Suppressor macrophage treated with lipopolysaccharide for 4 hours (primary cell): ENCODE measurements around the gene NAA50.

Experiments
- DNase-seq: peaks from one replicate; pipeline ENCODE4 v3.0.0-alpha.2; 2020

The NAA50 gene

DNA sequence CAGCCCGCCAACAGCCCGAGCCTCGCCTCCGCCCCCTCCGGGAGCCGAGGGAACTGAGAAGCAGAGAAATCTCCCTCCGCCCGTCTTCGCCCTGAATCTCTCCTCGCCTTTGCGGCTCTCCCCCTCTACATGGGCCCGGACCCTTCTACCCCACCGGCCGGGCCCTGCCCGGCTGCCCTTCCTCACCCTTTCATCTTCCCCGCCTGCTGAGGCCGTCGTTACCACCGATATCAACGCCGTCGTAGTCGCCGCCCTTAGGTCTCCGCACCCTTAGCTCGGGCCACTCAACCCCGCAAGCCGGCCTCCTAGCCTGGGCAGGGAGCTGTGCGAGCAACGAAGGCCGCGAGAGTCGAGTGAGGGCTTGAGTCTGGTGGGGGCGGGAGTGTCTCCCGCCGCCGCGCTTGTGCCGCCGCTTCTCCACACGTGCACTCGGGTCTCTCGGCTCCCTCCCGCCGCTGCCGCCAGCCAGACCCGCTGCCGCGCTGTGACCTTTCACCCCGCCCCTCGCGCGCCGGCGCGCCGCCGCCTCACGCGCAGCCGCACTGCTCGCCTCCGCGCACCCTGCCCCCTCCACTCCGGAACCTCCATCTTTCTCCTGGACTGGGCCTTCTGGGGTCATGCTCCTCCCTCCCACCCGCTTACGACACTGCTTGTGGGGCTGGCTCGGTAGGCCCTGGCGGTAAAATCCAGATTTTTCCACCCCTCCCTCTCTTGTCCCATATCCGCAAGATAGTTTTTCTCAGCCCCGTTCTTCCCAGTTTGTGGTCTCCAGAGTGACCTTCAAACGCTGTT, at the start of gene NAA50:
Gene NAA50 (minus strand): TSS at position 494 of the 792 bp plus-strand sequence. CDS start 300 bp downstream, at position 194.
- peak; percentile 96 for DNase-seq

DNA sequence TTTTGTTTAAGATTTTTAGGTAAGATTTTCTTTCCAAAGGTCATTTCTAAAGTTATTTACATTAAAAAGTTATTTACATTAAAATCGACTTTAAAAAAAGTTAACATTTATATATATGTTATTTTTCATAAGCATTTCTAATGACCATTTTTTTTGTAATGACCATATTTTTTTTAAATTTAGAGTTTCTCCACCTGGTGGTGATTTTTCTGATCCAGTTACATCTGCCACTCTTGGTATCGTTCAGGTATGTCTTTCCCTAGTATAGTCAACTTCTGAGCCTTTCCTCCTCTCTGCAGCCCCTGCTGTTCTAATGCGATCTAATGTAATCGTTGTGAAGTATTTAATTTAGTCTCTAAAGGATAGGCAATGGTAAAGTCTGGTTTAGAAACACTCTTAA, 49.6 kb upstream of the NAA50 start:
- no peak for DNase-seq

DNA sequence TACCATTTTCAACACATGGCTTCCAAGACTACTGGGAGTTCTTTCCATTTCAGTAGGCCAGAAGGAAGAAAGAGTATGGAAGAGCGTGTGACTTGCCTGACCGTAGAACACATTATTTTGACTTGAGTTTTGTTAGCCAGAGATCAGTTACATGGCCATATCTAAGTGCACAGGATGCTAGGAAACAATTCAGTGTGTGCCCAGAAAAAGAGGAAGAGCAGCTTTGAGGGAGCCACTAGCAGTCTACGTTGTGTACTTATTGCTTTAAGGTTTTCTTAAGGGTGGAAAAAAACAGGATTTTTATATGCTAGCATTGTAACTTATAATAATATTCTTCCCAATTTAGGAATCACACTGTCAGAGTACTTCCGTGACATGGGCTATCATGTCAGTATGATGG, 48.5 kb upstream of the NAA50 start:
- DNase-seq = no peak

DNA sequence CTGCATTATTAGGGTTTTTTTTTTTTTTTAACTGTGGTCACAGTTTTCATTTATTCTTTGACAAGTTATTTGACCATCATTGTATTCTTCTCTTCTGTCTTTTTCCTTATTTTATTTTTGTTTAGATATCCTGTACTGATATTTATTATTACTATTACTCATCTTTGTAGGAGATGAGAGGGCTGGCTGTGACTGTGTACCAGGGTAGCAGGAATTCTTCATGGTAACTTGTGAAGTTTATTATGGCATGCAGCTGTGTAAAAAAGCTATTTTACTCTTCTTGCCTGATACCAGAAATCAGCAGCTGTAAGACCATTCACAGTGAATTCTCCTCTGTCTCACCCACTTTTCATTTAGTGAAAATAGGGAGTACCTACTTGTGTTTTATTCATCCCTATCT, 45.3 kb upstream of the NAA50 start:
- no peak for DNase-seq

DNA sequence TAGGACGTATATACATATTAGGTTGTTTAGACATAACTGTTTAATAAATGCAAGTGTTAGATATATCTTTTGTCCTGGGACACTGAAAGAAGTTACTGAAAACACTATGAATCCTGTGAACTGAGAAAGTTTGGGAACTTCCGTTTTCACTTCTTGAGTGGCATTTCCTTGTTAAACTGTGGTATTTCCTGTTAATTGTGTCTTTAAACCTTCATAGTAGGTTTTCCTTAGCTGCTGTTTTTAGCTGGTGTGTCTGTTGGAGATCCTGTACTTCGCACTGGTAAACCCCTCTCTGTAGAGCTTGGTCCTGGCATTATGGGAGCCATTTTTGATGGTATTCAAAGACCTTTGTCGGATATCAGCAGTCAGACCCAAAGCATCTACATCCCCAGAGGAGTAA, 37.9 kb upstream of the NAA50 start:
- peak; percentile 48 for DNase-seq

DNA sequence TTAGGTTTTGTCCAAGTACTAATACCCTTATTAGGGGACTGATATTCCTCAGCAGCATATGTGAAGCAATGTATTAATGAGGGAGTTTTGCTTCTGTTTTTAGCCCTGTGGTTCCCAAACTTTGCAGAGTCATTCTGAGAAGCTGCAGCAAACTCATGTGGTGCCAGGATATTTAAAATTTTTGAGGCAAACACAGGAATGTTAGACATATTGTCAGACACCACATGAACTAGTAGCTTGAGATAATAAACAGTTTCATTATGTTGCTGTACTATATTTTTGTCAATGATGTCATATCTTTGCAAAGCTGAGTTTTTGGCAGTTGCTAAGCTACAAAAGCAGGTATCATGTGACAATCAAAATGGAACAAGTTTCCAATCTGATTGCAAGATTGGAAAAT, 37.4 kb upstream of the NAA50 start:
- DNase-seq = peak; percentile 68

DNA sequence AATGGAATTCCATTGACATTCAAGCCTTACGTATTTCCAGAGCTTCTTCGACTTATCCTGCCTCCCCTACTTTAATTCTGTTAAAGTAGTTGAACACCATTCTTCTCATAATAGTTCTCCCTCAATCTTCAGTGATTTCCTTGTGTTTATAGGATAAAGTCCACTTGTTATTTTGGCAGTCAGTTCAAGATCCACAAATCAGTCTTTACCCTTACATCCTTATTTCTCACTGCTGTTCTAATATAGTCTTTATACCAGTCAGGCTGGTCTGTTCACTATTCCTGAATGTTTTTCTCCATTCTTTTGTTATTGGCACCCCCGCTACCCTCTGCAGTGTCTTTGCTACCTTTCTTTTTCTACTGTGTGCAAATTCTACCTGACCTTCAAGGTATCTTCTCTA, 30.5 kb upstream of the NAA50 start:
- no peak for DNase-seq

DNA sequence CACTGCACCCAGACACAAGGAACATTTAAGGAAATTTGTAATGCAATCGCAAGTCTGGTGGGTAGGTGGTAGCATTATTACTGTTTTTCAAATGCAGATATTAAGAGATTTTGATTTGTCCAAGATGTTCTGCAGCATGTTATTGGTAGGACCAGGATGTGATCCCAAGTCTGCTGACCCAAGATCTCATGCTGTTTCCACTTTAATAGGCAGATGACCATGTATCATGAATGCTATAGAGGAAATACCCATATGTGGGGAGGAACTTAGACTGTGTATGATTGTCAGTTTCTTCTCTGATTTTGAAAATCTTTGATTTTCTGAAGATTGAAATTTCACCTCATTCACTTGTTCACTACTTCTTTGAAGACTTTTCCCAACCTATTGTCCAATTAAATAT, 29.5 kb upstream of the NAA50 start:
- peak; percentile 60 for DNase-seq

DNA sequence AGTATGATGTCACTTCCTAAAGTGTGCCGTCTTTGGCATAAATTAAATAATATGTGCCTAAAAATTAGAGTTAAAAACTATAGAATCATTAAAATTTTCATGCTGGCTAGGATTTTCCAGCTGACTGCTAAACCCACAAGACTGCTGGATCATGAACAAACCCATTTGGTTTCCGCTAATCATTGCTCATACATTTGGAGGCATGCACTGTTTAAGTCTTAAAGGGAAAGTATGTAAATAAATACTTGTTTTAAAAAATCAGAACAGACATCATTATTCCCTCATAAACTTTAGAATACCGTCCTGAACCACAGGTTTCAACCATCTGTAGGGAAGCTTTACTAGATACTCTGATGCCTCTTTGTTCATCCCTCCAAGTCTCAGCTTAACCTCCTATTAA, 27.3 kb upstream of the NAA50 start:
- peak; percentile 24 for DNase-seq

DNA sequence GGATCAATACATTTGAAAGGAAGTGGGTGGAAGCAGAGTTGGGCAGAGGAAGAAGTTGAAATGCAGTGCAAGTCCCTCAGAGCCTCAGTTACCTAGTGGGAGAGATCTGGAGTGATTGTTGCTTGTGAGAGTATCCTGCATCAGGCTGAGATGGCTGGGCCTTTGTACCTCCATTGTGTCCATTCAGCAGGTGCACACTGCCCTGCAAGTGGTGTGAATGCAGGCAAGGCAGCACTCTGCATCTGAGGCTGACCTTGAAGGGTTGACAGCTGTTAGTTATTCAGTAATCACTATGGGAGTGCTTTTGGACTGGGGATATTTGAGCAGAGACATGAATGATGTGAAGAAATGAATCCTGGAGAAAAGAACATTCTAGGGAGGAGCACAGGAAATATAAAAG, 25.9 kb upstream of the NAA50 start:
- no peak for DNase-seq

DNA sequence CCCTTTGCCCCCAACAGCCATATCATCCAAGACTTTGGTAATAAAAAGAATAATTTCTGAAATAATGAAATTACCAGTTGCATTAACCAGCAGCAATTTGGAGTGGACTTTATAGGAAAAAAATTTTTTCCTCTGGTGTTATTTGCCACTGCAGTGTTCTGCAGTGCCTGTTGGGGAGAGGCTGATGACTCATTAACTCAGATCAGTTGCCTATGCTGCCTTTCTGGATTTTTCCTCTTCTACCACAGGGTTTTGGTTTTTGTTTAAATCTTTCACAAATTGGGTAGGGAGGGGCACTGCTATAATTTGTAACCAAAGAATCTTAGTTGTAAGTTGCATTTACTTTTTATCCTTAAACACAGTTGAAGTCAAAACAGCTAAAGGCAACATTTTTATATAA, 23.5 kb upstream of the NAA50 start:
- peak; percentile 63 for DNase-seq

DNA sequence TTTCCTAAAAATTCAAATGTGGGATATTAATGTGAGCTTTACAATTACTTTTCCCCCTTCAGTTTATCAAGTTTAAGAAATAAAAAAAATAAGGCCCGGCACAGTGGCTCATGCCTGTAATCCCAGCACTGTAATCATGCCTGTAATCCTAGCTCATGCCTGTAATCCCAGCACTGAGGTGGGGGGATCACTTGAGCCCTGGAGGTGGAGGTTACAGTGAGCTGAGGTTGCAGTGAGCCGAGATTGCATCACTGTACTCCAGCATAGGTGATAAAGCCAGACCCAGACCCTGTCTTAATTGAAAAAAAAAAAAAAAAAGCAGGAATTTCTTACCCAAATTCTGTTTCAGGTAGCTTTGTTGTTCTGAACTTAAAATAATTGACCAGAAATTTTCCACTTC, 18.6 kb upstream of the NAA50 start:
- DNase-seq = no peak

DNA sequence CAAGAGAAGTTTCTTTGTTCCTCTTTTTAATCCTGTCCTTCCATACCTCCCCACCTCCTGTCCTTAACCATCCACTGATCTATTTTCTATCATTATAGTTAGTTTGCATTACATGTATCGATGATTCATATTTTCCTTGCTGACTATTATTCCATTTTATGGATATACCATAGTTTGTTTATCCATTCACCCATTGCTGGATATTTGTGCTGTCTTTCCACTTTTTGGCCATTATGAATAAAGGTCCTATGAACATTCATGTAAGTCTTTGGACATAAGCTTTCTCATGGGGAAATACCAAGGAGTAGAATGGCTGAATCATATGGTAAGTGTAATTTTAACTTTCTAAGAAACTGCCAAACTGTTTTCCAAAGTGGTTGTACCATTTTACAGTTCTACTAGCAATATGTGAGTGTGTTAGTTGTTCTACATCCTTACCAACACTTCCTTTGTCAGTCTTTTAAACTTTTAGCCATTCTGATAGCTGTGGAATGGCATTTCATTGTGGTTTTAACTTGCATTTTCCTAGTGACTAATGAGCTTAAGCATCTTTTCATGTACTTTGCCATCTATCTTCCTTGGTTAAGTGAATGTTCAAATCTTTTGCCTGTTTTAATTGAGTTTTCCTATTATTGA, 12.5 kb upstream of the NAA50 start:
- no peak for DNase-seq

DNA sequence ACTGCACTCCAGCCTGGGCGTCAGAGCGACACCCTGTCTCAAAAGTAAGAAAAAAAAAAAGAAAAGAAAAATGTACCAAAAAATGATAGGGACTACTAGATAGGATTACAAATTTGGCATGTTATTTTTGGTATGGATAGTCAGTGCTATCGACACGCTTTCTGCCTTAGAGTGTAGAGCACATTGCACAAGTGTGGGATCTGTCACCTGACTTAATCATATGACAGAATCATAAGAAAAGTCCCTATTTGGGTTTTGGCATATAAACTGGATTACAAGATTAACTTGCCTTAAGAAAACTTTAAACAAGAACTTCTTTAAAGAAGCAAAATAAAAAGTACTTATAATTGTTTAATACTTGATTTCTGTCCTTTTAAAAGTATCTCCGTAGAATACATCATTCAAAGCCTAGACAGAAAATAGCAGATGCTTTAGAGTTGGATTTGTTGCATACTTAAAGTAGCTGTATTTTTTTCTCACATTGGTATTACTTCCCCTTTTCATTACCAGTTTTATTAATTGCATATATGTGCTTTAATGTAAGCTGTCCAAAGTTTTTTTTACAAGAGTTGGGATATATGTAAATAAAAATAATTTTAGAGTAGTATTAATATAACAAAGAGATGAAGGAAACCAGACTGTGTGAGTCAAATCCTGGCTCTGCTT, 8.6 kb upstream of the NAA50 start:
- DNase-seq = peak; percentile 69

DNA sequence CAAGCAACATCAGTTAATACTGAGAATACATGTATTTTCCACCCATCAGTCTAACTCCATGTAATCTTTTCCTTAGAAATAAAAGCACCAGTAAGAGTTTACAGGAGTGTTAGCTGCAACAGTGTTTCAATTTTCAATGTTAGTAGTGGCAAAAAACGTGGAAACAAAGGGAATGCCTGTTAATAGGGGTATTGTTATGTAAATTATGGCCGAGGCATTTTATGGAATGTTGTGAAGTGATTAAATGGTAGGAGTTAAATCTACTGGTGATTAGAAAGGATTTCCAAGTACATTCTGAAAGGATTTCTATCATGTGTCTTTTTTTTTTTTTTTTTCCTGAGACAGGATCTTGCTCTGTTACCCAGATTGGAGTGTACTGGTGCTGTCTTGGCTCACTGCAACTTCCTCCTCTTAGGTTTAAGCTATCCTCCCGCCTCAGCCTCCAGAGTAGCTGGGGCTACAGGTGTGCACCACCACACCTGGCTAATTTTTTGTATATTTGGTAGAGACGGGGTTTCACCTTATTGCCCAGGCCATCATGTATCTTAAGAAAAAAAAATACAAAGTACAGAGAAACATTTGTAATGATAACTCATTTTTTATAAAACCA, 7.4 kb upstream of the NAA50 start:
- DNase-seq = no peak

DNA sequence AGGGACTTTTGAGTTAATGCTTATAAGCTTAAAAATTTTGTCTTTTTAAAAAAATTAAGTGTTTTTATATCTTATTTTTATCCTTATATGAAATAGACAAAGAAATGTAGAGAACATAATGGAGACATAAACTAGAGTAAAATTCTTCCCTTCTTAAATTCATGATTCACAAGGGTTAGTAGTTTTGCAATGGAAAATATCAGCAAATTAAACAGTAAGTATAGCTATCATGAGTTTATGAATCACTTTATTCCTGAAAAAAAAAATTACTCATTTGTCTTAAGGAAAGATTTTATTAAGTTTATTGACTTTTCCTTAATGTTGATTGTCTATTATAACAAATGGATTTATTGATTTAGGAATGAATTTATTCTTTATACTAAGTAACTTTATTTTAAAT, 5.1 kb upstream of the NAA50 start:
- peak; percentile 65 for DNase-seq

DNA sequence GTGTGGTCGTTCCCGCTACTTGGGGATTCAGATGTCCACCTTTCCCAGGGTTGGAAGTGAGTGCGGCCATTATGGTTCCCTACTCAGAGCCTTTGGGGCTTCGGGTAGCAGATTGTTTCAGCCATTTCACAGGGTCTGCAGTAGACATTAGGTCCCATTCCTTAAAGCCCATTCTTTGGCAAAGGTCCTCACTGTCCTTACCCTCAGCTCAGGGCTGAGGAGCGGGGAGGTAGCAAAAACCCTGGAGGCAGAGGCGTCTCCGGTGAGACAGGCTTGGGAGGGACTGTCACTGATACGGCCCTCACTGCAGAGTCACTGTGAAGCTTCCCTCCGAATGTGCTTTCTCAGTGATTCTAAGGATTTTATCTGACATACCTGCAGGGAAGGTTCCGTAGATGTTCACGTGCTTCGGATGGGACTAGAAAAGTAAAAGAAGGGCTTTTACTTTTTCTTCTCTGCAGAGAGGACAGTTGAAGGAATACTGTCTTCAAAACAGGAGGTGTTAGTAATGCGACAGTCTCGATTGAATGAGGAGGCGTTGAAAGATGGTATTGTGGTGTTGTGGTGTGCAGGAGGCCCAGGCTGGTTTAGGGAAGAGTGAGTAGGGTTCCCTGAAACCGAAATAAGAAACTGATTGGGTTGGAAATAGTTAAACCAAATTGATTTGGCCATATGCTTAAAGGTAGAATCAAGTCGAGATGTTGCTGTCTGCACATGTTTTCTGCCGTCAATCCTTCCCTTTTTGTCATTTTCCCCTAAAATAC, 1.4 kb upstream of the NAA50 start:
- DNase-seq = peak; percentile 71

DNA sequence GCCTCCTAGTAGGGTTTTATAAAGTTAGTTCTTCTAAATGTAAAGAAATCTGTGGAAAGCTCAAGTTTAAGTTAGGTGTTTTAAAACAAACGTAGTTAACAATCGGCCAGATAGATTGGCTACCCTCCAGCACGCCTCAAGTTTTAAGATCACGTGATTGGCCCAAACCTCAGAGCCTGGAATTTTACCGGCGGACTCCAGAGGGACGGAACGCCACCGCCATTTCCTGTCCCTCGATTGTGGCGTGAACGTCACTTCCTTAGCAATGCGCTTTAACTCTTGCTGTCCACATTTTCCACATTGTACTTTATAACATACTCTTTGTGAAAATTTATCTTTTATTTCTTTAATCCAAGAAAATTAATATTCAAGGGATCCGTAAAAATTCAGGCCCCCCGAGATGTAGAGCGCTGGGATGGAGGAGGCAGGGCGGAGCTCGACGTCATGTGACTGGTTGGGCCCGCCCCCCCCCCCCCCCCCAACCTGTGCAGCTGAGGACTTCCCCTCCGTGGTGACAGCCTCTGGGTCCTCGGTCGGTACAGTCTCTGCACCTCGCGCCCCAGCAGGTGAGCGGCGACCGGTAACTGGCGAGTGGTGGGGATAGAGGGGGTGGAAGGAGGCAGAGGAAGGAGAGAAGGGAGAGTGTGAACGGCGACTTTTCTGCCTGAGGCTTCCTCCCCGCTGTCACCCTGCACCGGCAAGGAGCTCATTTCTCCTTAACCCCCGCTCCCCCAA, 666 bp upstream of the NAA50 start, which contains the start of gene ATP6V1A:
Gene ATP6V1A (plus strand): TSS at position 488 of the 735 bp plus-strand sequence. CDS start 31,719 bp downstream, outside the sequence.
- DNase-seq = peak; percentile 95

DNA sequence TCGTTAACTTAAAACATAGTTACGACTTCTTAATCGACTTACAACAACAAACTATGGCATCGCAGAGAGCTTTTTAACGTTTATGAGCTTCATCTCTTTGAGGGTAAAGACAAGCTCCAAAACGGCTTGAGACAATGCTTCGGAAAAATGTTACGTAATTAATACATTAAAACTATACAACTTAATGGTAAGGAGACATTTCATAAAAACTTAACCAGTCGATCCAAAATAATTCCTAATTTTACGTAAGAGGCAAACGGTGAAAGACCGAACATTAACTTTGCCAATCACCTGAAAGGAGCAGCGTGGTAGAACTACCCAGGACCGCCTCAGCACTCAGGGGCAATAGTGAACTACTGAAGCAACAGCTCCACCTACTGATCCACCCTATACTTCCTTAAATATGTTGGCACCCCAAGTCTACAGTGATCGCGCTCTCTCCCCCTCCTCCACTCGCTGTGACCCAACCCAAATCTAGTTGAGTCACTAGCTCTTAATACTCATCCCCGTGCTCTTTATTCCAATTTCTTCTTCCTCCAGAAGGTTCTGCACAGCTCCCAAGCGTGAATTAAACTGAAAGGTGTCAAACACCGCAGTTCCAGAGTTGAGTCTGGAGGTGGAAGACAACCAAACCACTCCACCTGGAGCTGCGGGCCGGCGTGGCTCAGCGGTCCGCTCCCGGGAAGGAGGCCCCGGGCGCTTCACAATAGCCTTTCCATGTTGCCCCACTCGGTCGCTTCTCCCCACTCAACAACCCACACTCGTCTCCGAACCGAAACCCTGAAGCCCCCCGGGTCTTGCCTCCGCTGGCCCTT, 901 bp downstream of the NAA50 start:
- DNase-seq = peak; percentile 91

DNA sequence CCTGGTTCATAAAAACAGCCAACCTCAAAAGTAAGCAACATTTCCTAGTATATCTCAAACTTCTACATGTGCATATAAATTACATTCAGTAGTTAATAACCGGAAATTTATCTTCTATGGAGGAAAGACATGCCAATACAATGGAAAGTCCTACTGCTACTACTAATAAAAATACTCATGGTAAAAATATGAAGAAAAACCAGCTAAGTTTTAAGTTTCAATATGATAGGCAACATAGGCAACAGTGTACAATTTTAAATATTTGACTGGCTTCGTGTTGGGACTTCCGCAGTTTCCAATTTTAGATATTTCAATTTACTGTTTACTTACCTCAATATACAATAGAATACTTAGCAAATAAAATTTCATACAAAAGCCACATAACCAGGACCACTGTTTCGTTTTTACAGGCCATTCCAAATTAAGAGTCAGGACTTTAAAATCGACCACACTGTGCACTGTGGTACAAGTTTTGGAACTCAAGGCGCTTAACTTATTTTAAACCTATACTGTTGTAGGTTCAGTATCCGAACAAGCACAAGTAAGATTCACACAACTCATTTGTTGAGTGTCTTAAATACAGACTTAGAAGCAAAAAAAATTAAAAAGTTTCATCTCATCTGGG, 2.9 kb downstream of the NAA50 start:
- DNase-seq = no peak

DNA sequence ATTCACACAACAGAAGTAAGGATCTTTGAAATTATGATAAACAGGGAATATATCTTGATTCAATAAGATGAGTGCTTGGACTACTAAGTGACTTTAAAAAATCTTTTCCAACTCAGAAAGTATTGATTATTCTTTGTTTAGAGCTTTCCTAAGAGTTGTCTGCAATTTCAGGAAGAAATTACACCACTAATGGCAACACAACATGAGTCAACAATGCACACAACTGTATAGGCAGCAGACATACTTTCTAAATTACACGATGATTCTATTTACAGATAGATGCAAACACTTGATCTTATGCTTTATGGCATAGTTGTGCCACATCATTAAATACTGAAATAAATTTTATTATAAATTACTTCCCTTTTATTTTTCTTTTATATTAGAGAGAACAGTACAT, 4.4 kb downstream of the NAA50 start:
- DNase-seq = peak; percentile 49
